ENCODE results near the gene ETFA. TPM values are rescaled to one million over a fixed set of nuclear protein-coding genes. Genes with fewer than 3 reads are reported as not detected.

Gene ETFA
- total and polyA plus RNA-seq, 8 donors = 102 to 148 (median 130) TPM

DNA sequence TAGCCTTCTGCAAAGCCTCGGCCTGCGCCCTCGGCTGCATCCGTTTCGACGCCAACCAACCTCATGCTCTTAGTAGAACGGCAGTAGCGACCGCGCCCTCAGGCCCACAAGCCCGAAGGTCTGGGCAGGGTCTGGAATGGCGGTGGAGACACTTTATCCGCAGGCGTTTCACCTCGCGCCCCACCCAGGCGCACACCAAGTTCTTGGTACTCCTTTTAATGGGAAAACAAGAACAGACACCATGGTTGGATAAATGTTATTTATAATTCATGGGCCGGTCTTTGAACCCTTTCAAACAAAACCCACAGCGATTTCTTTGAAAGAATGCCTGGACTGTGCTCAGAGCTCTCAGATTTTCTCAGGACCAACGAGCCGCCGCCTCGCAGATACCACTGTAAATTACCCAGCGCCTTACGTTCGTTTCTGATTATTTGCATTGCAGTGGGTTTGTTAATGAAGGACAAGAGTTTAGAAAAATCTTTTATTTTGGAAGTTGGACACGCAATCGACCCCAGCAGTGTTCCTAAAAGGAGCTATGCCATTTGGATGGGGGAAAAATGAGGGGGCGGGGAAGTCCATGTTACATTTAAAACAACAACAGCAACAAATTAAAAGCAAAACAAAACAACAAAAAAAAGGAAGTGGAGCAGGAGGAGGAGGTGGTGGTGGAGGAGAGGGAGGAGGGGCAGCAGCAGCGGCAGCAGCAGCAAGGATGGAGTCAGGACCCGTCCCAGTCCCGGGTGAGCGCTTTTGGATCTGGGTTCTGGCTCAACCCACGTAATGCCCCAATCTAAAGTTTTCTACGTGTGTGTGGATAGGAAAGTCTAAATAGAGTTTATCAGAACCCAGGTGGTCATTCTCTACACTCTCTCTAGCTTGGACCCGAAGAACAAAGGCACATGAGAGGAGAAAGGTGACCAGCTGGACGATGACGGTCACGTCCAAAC is 24.3 kb upstream of the ETFA start:
- Histone ChIP-seq H3K9me3 (no peaks in the 10 kb centered on the region), H3K4me1 (peaks cover 6 to 52% of the 10 kb centered on the region in 2 donors), H3K27ac (peak overlapping the region in 1 of 2 donors; percentile 74), H3K27me3 (peaks cover 73 to 84% of the 10 kb centered on the region in 2 donors), H3K36me3 (no peaks in the 10 kb centered on the region), H3K4me3 (peak overlapping the region in 1 of 2 donors; percentile 39)
- intact Hi-C loops (cut with DNase I) = no loop called here
- DNase-seq (peak in 1 of 4 donors; percentile 79), ATAC-seq (no peak)
- TF ChIP-seq, protein P1, sequence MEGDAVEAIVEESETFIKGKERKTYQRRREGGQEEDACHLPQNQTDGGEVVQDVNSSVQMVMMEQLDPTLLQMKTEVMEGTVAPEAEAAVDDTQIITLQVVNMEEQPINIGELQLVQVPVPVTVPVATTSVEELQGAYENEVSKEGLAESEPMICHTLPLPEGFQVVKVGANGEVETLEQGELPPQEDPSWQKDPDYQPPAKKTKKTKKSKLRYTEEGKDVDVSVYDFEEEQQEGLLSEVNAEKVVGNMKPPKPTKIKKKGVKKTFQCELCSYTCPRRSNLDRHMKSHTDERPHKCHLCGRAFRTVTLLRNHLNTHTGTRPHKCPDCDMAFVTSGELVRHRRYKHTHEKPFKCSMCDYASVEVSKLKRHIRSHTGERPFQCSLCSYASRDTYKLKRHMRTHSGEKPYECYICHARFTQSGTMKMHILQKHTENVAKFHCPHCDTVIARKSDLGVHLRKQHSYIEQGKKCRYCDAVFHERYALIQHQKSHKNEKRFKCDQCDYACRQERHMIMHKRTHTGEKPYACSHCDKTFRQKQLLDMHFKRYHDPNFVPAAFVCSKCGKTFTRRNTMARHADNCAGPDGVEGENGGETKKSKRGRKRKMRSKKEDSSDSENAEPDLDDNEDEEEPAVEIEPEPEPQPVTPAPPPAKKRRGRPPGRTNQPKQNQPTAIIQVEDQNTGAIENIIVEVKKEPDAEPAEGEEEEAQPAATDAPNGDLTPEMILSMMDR (IDR thresholded peaks at IDR 0.05) = no peak

DNA sequence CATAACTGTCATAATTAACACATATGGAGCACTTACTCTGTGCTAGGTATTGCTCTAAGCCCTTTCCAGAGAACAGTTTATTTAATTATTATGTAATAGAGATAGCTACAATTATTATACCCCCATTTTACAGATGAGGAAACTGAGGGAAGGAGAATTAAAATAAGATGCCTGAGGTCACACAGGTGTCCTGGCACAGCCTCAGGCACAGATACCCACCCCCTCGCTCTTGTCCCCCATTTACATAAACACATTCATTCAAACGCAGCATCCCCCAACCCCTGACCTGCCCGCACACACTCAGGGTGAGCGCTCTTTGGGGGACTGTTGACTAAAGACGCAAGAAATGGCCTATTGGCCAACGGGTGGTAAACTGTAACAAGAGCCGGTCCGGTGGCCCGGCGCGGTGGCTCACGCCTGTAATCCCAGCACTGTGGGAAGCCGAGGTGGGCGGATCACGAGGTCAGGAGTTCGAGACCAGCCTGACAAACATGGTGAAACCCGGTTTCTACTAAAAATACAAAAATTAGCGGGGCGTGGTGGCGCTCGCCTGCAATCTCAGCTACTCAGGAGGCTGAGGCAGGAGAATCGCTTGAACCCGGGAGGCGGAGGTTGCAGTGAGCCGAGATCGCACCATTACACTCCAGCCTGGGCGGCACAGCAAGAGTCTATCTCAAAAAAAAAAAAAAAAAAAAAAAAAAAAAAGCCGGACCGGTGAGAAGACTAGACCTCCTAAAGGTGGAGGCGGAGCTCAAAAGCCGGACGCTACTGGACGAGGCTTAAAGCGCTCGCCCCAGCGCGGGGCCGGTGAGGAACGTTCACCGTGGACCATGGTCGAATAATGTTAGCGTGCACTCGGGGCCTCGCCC is 23.4 kb upstream of the ETFA start:
- Histone ChIP-seq H3K36me3 (no peaks in the 10 kb centered on the region), H3K27me3 (peaks cover 64 to 82% of the 10 kb centered on the region in 2 donors), H3K4me1 (peaks cover 0 to 43% of the 10 kb centered on the region in 2 donors), H3K9me3 (no peaks in the 10 kb centered on the region), H3K27ac (no peak overlapping the region), H3K4me3 (peak overlapping the region in 1 of 2 donors; percentile 39)
- DNase-seq = no peak
- TF ChIP-seq, protein P1 (IDR thresholded peaks at IDR 0.05) = no peak
- intact Hi-C loops (cut with DNase I) = no loop called here
- no peak for ATAC-seq

DNA sequence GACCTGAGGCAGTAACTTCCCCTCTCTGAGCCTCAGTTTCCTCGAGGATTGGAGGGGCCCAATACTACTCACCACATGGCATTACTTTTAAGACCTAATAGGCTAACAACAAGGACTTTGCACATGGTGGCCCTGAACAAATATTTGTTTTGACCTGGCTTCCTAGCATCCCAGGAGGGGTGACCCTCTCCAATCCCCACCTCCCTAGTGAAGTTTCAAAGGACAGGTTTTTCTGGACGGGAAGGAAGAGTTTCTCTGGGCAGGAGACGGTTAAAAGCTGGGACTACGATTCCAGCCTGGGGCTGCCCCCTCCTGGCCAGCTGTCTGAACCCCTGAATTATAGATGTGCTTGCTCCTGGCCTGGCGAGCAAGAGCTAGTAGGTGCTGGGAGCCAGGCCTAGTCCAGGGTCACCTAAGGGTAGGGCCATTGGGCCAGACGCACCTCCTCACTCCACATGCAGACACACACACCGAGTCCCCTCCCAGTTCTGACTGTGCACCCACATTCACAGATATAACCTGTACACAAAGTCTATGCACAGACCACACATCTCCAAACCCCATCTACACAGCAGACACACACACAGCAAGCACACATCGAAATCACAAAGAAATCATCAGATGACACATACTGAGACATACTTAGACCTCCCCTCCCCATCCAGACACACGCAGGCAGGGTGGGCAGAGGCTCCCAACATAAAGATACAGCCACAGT is 22.6 kb upstream of the ETFA start:
- DNase-seq (no peak), ATAC-seq (no peak)
- H3K9me3 ChIP-seq = no peaks in the 10 kb centered on the region
- H3K4me1 ChIP-seq = peaks cover 0 to 35% of the 10 kb centered on the region in 2 donors
- H3K36me3 ChIP-seq = no peaks in the 10 kb centered on the region
- H3K27ac ChIP-seq = no peak overlapping the region
- TF ChIP-seq, protein P1 (IDR thresholded peaks at IDR 0.05) = no peak
- no peak overlapping the region for H3K4me3 ChIP-seq
- peaks cover 56 to 82% of the 10 kb centered on the region in 2 donors for H3K27me3 ChIP-seq
- intact Hi-C loops (cut with DNase I) = no loop called here

DNA sequence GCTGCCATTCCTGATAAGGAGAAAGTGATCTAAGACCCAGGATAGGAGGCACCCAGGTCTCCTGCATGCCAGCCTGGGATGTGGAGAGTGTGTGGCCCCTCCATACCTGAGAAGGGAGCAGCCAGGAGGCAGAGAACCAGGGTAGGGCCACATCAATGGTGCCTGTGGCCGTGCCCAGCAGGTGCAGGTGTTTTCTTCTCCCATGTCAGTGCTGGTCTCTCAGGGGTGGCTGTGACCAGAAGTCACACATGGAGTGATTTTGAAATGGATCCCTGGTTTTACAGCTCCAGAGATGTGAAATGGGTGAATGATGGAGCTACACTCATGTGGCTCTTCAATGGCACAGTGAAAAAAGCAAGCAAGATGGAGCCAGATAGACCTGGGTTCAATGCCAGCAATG is 22.0 kb upstream of the ETFA start:
- intact Hi-C loops (cut with DNase I) = no loop called here
- peaks cover 51 to 82% of the 10 kb centered on the region in 2 donors for H3K27me3 ChIP-seq
- no peaks in the 10 kb centered on the region for H3K9me3 ChIP-seq
- no peaks in the 10 kb centered on the region for H3K36me3 ChIP-seq
- H3K27ac ChIP-seq = no peak overlapping the region
- TF ChIP-seq, protein P1 (IDR thresholded peaks at IDR 0.05) = no peak
- peaks cover 0 to 30% of the 10 kb centered on the region in 2 donors for H3K4me1 ChIP-seq
- H3K4me3 ChIP-seq = no peak overlapping the region
- no peak for ATAC-seq
- no peak for DNase-seq
